Measurements from ENCODE around the gene USP20. TPM values are rescaled to one million over a fixed set of nuclear protein-coding genes. Genes with fewer than 3 reads are reported as not detected.

The USP20 gene
- total RNA-seq, 1 donor from 2014 or later: 39.2 TPM

DNA sequence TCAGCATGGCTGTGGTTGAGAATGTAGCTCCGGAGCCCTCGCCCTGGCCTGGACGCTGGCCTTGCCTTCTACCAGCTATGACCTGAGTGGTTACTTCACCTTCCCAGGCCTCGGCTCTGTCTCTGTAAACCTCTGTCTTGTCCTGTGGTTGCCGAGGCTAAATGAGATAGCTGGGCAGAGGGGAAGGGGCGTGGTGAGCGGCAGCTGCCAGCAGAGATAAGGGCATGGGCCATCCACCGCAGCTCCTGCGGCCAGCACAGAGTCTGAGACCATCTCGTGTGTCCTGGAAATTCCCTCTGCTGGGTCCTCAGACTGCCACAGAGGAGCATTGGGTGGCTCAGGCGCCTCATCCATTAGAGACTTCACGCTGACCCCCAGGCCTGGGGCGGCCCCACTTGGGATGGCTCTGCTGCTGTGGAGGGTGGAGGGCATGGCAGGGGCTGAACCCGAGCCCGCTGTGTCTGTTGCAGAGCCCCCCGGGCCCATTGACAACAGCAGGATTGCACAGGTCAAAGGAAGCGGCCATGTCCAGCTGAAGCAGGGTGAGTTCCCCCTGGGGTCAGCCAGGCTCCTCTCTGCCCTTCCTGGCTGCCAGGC lies 43.9 kb downstream of the USP20 start:
- no peak overlapping the region for H3K27ac Mint-ChIP-seq
- TF ChIP-seq, protein P1, sequence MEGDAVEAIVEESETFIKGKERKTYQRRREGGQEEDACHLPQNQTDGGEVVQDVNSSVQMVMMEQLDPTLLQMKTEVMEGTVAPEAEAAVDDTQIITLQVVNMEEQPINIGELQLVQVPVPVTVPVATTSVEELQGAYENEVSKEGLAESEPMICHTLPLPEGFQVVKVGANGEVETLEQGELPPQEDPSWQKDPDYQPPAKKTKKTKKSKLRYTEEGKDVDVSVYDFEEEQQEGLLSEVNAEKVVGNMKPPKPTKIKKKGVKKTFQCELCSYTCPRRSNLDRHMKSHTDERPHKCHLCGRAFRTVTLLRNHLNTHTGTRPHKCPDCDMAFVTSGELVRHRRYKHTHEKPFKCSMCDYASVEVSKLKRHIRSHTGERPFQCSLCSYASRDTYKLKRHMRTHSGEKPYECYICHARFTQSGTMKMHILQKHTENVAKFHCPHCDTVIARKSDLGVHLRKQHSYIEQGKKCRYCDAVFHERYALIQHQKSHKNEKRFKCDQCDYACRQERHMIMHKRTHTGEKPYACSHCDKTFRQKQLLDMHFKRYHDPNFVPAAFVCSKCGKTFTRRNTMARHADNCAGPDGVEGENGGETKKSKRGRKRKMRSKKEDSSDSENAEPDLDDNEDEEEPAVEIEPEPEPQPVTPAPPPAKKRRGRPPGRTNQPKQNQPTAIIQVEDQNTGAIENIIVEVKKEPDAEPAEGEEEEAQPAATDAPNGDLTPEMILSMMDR (conservative IDR thresholded peaks at IDR 0.05): no peak
- peaks cover 3% of the 10 kb centered on the region for H3K4me1 Mint-ChIP-seq (ENCODE audit: unreplicated experiment)
- no peak overlapping the region for H3K4me3 Mint-ChIP-seq
- DNase-seq (ENCODE audit: extremely low spot score, unreplicated experiment): no peak
- H3K36me3 Mint-ChIP-seq: peaks cover 5% of the 10 kb centered on the region
- H3K9me3 Mint-ChIP-seq: no peaks in the 10 kb centered on the region
- no peaks in the 10 kb centered on the region for H3K27me3 Mint-ChIP-seq

DNA sequence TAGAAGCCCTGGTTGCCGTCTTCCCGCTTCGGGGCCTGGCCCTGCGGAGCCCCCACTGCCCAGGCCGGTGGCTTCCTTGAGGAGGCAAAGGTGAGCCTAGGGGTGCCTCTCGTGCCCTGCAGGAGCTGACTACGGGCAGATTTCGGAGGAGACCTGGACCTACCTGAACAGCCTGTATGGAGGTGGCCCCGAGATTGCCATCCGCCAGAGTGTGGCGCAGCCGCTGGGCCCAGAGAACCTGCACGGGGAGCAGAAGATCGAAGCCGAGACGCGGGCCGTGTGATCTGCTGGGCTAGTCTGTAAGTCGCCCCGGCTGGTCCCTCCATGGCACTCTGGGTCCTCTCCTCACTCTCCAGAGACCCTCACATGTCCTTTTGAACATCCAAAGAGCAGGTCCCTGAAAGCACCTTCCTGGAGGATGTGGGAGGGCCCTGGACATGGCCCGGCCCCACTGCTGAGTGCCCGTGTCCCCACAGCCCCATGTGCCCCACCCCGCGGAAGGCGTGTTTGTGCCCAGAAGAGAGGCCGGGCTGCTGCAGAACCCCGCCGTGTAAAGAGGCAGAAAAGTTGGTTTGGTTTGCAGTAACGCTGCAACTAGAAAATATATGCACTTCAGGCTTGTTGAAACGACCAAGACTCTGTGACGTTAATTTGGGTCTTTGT lies 44.9 kb downstream of the USP20 start:
- H3K9me3 Mint-ChIP-seq: no peaks in the 10 kb centered on the region
- H3K27ac Mint-ChIP-seq: no peak overlapping the region
- peaks cover 13% of the 10 kb centered on the region for H3K4me1 Mint-ChIP-seq (ENCODE audit: unreplicated experiment)
- no peak overlapping the region for H3K4me3 Mint-ChIP-seq
- H3K36me3 Mint-ChIP-seq: no peaks in the 10 kb centered on the region
- TF ChIP-seq, protein P1 (conservative IDR thresholded peaks at IDR 0.05): no peak
- H3K27me3 Mint-ChIP-seq: no peaks in the 10 kb centered on the region
- no peak for DNase-seq (ENCODE audit: extremely low spot score, unreplicated experiment)

DNA sequence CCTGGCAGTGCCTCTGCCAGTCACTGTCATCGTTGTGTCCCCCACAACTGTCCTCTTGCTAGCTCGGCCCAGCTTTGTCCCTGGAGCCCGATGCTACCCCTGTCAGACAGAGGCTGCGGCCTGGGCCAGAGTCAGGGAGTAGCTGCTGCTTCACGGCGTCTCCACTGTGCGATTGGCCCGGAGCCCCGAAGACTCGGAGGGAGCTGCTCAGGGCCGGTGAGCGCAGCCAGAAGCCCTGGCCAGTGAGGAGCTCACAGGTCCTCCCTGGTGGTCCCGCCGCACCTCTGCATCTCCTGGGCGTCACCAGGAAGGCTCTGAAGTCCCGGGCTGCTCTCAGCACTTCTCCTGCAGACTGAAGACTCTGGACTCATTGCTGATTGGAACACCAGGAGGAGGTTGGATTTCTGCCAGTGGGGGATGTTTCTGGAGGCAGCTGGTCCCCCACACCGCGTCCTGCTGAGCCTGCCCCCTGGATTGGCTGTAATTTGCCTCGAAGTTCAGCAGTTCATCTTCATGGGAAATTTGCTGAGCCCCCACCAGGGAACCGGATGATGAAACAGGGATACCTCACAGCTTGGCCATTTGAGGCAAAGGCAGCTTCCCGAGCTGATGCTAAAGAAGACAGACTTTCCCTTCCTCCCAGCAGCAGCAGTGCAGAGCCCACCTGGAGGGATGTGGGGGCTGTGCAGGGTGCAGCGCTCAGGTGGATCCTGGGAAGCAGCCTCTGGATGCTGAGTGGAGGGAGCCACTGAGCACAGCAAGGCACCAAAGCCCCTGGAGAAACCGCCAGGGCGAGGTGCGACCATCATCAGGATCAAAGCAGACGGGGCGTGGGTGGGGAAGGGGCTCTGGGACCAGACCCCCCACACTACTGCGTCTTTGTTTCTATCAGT lies 45.6 kb downstream of the USP20 start:
- H3K4me1 Mint-ChIP-seq (ENCODE audit: unreplicated experiment): peaks cover 20% of the 10 kb centered on the region

DNA sequence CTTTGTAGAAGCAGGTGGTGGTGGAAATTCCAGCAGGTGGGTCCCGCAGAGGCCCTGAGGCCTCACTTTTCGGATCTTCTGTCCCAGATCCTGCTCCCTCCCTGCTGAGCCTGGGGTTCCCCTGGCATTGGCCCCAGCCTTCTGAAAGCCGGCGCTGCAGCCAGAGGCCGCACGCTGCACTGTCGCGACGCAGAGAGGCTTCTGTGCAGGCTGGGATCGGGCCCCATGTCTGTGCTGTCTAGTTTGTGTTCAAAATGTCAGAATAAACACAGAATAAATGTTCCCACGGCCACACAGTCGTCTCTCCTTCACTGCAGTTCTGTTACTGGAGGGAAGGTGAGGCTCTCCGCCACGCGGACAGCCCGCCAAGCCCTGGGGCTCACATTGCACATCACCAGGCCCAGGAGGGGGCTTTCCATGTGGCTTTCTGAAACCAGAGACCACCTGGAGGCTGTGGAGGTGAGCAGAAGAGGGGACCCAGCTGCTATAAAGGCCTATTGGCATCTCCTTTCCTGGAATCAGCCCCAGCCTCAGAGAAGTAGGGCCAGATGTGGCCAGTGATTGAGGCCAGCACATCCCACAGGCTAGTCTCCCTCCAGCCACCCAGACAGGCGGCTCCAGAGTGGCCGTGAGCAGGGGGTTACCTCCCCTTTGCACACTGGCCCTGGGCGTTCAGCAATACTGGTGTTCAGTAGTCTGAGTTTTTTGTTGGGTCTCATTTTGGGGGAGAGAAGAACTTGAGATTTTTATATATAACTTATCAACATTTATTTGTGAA lies 46.5 kb downstream of the USP20 start:
- Mint-ChIP-seq H3K36me3 (no peaks in the 10 kb centered on the region), H3K9me3 (no peaks in the 10 kb centered on the region), H3K4me1 (ENCODE audit: unreplicated experiment) (peaks cover 25% of the 10 kb centered on the region), H3K27ac (peak overlapping the region; percentile 31), H3K27me3 (no peaks in the 10 kb centered on the region), H3K4me3 (no peak overlapping the region)
- TF ChIP-seq, protein P1 (conservative IDR thresholded peaks at IDR 0.05): no peak
- DNase-seq (ENCODE audit: extremely low spot score, unreplicated experiment): no peak

More for the DNA sequence above, 45.6 kb downstream of the USP20 start:
- H3K27ac Mint-ChIP-seq: peak overlapping the region; percentile 18
- no peaks in the 10 kb centered on the region for H3K27me3 Mint-ChIP-seq
- no peaks in the 10 kb centered on the region for H3K9me3 Mint-ChIP-seq
- DNase-seq (ENCODE audit: extremely low spot score, unreplicated experiment): no peak
- no peaks in the 10 kb centered on the region for H3K36me3 Mint-ChIP-seq
- TF ChIP-seq, protein P1 (conservative IDR thresholded peaks at IDR 0.05): no peak
- H3K4me3 Mint-ChIP-seq: no peak overlapping the region
